Stimulated activated CD8-positive, alpha-beta memory T cell treated with anti-CD3 and anti-CD28 coated beads, Interleukin-15, amount 100 ng/mL, for 48 hours (primary cell): ENCODE measurements around the gene MMD2.

ENCODE experiments used
- DNase-seq, 2 donors: peaks; one replicate each; pipeline ENCODE4 v3.0.0-alpha.2; 2020; ENCODE audit warnings: low read depth in 2 of 2

Gene MMD2

DNA sequence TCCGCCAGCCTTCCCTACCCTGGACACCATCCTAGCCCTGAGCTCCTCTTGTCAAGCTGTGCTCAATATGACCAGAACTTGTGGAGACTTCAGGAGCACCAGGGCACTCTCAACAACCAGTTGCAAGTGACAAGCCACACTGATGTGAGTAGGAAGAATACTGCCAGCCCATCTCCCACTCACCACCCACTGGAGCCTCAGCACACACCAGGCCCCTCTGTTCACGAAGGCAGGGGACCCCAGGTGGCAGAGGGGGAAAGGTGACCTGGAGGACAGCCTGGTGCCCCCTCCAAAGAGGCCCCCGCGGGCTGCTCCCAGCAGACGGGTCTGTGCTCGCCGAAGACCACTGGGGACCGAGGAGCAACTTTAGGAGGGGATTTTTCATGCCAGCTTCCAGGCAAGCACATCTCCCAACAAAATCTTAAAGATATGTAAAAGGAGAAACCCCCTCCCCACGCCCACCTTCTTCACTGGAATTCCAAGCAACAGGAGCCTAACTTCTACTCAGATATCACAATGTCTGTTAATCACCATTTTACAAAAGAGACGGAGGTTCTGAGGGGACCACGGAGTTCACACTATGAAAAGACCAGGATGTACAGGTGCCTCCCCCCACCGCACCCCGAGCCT is 1.0 kb downstream of the MMD2 start:
- no peak for DNase-seq

DNA sequence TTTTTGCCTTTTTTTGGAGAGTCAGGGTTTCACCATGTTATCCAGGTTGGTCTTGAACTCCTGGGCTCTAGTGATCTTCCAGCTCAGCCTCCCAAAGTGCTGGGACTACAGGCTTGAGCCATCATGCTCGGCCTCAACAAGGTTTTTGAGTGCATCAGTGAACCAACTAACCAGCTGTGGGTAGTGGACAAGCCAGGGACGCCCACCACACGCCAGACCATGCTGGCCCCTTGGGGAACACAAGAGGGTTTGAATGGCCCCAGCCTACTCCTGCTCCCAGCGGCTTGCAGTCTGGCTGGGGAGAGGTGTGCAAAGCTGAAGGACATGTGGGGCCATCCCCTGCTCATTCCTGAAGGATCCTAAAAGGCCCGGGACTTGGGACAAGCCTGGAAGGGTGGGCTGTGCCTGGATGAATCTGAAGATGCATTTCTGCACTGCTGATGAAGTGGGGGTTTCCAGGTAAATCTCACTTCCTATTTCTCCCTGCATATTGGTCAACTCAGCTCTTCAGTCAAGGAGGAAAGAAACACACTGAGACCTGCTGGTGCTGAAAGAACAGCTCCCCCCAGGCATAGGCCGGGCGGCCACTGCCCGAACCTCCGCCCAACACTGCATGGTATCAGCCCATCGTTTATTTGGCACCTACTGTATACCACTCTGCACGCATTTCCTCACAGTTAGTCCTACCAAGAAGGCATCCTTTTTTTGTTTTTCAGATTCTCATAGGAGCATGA is 6.9 kb downstream of the MMD2 start:
- DNase-seq, result no peak

DNA sequence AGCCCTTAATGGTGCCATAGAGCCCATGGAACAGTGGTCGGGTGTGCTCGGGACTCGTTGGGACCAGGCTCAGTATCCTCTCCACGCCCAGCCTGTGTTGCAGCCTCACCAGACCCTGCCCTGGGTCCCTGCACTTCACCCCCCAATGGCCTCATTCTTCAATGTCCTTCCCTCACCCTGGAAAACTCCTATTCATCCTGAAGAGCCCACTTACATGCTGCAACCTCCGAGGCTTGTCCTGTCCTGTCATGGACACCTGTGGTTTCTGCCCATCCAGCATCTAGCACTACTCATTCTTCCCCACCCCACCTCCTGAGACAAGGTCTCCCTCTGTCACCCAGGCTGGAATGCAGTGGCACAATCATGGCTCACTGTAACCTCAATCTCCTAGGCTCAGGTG is 7.7 kb downstream of the MMD2 start:
- DNase-seq, result no peak

DNA sequence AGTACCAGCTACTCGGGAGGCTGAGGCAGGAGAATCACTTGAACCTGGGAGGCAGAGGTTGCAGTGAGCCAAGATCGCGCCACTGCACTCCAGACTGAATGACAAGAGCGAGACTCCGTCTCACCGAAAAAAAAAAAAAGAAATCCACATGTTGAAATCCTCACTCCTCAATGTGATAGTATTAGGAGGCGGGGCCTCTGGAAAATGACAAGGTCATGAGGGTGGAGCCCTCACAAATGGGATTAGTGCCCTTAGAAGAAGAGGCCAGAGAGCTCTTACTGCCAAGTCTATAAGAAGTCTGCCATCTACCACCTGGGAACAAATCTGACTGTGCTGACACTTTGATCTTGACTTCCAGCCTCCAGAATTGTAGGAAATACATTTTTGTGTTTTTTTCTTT is 10.6 kb downstream of the MMD2 start:
- DNase-seq, result no peak

DNA sequence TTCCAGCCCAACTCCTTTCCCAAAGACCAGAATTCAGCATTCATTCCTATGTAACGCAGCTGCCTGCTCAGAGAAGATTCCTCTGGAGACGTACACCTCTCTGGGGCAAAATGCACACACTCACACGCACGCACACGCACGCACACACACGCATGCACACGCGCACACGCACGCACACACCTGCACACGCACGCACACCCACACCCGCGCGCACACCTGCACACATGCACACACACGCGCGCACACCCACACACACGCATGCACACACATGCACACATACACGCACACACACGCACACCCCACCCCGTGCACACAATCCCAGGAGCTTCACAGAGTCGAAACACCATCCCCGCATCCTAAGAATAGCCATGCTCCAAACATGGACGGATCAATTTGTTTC is 13.0 kb downstream of the MMD2 start:
- no peak for DNase-seq

DNA sequence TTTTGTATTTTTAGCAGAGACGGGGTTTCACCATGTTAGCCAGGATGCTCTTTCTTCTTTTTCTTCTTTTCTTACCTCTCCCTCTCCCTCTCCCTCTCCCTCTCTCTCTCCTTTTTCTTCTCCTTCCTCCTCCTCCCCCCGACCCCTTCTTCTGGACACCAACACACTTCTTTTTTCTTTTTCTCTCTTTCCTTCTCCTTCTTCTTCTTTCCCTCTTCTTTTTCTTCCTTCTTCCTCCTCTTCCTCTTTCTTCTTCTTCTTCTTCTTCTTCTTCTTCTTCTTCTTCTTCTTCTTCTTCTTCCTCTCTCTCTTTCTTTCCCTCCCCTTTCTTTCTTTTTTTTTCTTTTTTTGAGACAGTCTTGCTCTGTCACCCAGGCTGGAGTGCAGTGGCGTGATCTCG is 14.0 kb downstream of the MMD2 start:
- no peak for DNase-seq

DNA sequence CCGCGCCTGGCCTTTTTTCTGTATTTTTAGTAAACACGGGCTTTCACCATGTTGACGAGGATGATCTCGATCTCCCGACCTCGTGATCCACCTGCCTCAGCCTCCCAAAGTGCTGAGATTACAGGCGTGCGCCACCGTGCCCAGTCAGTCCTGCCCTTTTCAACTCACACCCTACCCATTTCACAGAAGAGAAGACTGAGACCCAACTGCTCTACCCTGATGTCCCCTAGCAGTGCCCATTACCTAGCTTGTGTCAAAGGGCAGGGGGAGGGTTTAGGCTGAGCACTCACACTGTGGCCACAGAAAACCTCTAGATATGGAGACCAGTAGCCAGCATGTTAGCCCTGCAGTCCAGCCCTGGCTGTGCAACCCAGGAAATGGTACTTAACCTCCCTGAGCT is 15.7 kb downstream of the MMD2 start:
- DNase-seq, result no peak

DNA sequence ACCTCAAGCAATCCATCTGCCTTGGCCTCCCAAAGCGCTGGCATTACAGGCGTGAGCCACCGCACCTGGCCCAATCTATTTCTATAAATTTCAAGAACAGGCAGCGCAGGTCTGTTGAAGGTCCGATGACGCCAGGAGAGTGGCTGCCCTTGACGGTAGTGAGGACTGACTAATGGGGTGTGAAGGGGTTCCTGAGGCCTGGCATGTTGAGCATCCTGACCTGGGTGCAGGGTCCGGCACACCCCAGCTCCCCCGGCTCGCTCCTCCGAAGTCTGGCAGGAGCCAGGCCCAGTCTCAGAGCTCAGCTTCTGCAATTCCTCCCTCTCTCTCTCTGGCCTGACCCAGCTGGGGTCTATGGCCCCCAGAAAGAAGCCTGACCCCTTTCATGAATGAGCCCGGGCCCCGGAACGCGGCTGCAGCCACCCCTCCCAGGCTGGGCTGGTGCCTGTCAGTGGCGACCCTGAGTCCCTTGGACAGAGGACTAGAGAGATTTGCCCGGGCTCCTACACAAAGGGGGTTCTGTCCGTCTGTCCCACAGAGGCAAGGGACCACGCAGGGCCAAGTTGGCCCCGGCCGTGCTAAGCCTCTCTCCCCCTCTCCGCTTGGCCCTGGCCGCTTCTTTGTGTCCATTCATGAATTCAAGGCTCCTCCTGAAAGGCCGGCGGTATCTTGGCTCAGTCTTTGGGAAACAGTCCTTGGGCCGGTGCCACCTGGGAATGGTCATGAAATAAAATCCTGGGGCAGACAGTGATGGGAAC is 18.8 kb downstream of the MMD2 start:
- DNase-seq, result no peak

DNA sequence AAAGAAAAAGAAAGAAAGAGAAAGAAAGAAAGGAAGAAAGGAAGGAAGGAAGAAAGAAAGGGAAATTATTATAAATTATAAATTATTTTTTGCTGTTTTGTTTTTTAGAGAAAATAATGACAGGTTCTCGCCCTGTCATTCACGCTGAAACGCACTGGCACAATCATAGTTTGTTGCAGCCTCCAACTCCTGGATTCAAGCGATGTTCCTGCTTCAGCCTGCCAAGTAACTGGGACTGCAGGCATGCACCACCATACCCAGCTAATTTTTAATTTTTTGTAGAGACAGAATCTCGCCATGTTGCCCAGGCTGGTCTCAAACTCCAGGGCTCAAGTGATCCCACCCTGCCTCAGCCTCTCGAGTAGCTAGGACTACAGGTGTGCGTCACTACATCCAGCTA is 21.6 kb downstream of the MMD2 start:
- no peak for DNase-seq

DNA sequence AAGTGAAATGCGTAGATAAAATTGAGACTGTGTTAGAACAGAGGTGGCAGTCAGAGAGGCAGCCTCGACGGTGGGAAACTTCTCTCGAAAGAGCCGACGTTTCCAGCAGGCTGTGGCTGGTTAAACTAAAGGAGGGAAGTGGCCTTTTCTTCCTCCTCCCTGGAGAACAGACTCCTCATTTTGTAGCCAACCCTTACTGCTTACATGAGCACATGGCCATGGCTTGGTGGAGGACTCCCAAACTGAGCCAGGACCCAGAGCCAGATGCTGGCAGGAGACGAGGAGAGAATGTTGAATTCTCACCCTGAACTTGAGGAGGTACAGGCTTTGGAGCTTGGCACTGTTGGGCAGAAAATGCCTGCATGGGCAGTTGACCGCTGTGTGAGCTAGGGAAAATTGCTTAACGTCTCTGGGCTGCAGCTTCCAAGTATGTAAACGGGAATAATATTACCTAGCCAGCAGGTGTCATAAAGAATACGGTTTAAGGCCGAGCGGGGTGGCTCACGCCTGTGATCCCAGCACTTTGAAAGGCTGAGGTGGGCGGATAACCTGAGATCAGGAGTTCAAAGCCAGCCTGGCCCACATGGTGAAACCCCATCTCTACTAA is 24.5 kb downstream of the MMD2 start:
- DNase-seq, result no peak

DNA sequence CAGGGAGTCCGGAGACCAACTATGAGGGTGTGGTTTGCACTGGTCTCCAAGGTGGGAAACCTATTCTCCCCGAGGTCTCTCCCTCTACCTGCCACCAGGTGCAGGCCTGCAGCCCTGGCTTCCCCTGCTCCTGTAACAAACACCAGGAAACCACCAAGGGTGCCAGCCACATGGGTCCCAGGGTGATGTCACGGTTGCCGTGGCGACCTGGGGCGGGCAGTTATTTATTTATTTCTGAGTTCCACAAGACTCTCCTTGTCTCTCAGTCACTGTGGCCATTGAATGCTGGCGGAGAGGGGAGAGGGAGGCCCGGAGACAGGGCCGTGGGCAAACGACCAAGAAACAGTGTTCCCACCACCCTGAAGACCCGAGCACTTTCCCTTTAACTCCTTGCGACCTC is 27.0 kb downstream of the MMD2 start:
- no peak for DNase-seq

DNA sequence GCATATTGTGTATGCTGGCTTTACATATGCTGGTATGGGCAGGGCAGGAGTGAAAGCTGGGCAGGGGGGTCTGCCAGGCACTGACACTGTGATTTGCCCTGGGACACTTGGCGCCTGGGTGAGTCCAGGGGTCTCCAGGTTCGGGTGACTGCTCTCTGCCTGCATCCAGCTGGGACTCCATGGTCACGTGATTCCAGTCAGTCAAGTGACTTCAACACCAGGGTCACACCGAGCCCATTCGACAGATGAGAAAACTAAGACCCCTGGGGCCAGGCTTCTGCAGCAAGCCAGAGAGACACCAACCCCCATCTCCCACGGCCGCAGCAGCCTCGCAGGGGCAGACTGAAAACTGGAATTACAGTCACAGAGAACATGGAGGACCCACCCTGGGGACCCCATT is 30.0 kb downstream of the MMD2 start:
- no peak for DNase-seq

DNA sequence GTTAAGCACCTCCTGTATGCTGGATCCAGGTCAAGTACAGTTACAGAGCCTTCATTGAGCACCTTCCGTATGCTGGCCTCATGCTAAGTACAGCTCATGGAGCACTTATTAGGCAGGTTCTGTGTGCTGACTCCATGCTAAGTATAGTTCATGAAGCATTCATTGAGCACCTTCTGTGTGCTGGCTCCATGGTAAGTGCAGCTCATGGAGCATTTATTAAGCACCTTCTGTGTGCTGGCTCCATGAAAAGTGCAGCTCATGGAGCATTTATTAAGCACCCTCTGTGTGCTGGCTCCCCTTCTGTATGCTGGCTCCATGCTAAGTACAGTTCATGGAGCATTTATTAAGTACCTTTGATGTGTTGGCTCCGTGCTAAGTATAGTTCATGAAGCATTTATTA is 30.5 kb downstream of the MMD2 start:
- DNase-seq, result no peak

DNA sequence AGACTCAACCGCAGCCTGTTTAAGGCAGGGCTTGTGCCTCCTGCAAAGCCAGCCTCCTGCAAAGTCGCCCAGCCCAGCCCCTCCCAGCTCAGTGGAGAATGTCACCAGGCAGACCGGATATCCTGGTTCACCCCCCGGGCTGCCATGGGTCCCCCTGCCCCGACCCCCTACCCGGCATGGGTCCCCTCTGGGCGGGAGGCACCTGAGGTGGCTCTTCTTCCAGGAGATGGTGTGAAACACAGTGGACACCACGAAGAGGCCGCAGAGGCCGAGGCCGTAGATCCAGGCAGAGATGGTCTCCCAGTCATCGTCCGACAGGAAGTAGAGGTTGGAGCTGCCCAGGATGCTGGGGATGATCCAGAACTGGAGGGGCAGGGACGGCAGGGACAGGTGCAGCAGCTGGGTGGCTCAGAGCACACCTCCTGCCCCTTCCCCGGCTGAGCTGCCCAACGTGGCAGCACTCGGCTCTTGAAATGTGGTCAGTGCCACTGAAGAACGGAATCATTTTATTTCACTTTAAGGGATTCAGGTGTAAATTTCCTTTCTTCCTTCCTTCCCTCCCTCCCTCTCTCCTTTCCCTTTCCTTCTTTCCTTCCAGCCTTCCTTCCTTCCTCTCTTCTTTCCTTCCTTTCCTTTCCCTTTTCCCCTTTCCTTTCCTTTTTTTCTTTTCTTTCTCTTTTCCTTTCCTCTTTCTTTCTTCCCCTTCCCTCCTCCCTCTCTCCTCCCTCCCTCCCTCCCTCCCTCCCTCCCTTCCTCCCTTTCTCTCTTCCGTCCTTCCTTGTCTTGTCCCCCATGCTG is 38.8 kb downstream of the MMD2 start:
- DNase-seq, result no peak

DNA sequence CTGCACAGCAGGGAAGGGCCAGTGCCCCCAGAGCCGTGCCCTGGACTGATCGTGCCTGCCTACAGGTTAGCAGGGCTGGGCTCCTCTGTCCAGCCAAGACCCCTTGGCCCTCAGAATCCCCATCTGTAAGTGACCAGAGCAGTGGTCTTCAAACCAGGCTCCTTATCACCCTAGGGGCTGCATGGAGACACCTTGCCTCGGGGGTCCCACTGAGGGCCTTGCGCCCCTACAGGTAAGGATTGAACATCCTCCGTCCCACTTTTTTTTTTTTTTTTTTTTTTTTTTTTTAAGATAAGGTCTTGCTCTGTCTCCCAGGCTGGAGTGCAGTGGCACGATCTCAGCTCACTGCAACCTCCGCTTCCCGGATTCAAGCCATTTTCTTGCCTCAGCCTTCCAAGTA is 42.9 kb downstream of the MMD2 start:
- DNase-seq, result no peak

DNA sequence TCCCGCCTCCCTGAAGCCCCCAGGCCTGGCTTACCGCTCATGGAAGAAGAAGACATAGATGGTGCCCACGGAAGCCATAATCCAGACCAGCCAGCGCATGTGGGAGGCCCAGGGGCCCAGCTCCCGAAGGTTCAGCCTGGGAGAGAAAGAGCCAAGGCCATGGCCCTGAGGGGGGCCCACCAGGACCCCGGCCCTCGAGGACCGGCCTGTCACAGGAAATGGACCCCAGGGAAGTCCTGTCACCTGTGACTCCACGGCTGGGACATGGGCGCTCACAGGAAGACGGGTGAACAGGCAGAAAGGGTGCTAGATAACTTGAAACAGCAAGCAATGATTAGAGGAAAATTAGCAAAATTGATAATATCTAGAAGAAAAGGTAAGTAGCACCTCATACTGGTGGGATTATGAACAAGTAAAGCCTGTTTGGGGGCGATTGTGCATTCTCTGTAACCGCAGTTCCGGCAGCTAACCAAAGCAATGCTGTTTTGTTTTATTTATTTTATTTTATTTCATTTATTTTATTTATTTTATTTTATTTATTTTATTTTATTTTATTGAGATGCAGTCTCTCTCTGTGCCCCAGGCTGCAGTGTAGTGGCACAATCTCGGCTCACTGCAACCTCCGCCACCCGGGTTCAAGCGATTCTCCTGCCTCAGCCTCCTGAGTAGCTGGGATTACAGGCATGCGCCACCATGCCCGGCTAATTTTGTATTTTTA is 47.7 kb downstream of the MMD2 start:
- no peak for DNase-seq

DNA sequence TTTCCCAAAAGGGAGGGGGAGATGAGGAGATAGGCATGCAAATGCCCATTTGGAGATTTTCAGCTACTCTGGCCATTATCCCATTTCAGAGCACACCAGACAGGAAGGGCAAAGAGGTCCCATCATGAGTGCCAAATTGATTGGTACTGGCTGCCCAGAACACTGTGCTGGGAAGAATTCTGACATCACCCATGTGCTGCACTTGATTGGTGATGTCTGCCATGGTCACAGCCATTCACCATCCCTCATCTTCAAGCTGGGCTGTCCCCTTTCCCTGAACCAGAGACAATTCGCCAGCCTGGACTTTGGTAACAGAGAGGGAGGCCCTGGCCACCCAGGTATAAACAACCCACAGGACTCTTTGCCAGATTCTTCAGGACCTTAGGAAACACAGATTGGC is 52.3 kb downstream of the MMD2 start:
- DNase-seq, result no peak

DNA sequence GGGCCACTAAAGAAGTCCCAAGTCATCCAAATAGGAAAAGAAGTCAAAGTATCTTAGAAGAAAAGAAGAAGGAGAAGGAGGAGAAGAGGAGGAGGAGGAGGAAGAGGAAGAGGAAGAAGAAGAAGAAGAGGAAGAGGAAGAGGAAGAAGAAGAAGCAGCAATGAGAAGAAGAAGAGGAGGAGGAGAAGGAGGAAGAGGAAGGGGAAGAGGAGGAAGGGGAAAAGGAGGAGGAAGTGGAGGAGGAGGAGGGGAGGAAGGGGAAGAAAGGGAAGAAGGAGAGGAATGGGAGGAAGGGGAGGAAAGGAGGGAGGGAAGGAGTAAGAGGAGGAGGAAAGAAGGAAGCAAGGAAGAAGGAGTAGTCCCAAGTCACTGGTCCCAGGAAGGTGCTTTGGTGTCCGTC is 53.8 kb downstream of the MMD2 start:
- no peak for DNase-seq

DNA sequence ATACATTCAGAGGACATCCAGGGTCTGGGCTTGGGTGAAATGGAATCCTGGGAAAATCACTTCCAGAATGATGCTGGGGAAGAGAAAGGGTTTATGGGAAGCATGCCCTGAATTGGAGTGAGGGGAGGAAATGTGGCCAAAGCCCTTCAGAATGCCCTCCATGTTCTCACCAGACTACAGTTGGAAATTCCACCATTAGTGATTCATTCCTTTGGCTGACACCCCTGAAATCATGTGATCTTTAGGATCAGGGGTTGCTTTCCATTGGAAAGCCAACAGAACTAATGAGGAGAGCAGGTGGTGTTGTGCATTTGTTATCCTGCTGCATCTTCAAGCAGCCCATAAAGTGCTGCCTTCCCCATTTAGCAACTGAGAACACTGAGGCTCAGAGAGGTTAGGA is 54.6 kb downstream of the MMD2 start:
- DNase-seq, result no peak

DNA sequence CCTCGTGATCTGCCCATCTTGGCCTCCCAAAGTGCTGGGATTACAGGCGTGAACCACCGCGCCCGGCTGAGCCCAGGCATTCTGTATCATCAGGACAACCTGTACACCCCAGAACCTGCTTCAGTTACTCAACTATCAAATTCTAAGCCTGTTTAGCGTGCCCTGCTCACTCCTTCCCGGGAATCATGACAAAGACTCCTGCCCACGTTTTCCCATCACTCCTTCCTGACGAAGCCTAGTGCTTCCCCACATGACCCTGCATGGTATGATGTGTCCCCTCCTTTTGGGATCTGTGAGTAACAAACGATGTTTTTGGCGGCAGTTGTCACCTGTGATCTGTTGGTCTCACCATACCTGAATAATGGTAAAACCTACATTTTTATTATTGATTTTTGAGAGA is 63.2 kb downstream of the MMD2 start:
- no peak for DNase-seq

DNA sequence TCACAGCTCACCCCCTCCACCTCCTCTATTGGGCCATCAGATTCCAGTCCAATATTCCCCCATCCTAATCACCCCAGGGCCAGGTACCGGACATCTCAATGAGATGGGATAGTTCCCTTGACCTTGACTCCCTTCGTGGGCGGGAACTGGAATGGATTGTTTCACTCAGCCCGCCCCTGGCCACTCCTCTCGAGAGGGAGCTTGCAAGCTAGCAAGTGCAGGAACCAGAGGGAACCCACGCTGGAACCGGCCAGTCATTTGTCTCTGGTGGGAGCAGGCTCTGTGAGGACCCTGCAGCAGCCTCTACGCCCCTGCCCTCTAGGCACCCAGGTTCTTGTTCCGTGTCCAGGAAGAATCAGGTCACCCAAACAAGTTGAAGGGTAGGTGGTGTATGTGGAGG is 64.5 kb downstream of the MMD2 start:
- no peak for DNase-seq
